Liver (tissue), 9 donors: ENCODE results near the gene CDON. TPM values are rescaled to one million over a fixed set of nuclear protein-coding genes. Genes with fewer than 3 reads are reported as not detected.

Source experiments
- DNase-seq: peaks from one replicate; pipeline ENCODE4 v3.0.0-alpha.2; 2017; ENCODE audit warnings: low spot score
- H3K27ac ChIP-seq, 2 donors: one replicate each; pipeline ENCODE4 v1.7.0; 2013; ENCODE audit warnings: inconsistent platforms in 2 of 2, low read length in 2 of 2, control low read depth in 1 of 2, low read depth in 1 of 2, mild to moderate bottlenecking in 1 of 2
- H3K27me3 ChIP-seq, 4 donors: one replicate each; pipeline versions ENCODE4 v1.6.1 to v1.7.0; 2013; ENCODE audit warnings: low read length in 3 of 4, inconsistent platforms in 1 of 4, mild to moderate bottlenecking in 1 of 4, moderate library complexity in 1 of 4; ENCODE audit not compliant: control insufficient read depth in 4 of 4, insufficient read depth in 4 of 4
- H3K36me3 ChIP-seq, 4 donors: one replicate each; pipeline versions ENCODE4 v1.6.1 to v1.7.0; 2013; ENCODE audit warnings: low read length in 3 of 4, mild to moderate bottlenecking in 3 of 4, low read depth in 1 of 4, moderate library complexity in 1 of 4; ENCODE audit not compliant: control insufficient read depth in 4 of 4, insufficient read depth in 3 of 4
- H3K4me1 ChIP-seq, 4 donors: one replicate each; pipeline versions ENCODE4 v1.6.1 to v1.7.0; 2013; ENCODE audit warnings: low read length in 3 of 4, mild to moderate bottlenecking in 3 of 4, moderate library complexity in 1 of 4; ENCODE audit not compliant: control insufficient read depth in 4 of 4, insufficient read depth in 4 of 4
- H3K4me3 ChIP-seq, 3 donors: one replicate each; pipeline versions ENCODE4 v1.6.1 to v1.7.0; 2013; ENCODE audit warnings: low read length in 3 of 3, control low read depth in 1 of 3, low read depth in 1 of 3, mild to moderate bottlenecking in 1 of 3
- H3K9ac ChIP-seq, 2 donors: one replicate each; pipeline ENCODE4 v1.7.0; 2013; ENCODE audit warnings: low read length in 2 of 2, mild to moderate bottlenecking in 2 of 2, moderate library complexity in 2 of 2, control low read depth in 1 of 2, low read depth in 1 of 2
- H3K9me3 ChIP-seq, 4 donors: one replicate each; pipeline versions ENCODE4 v1.6.1 to v1.7.0; 2013; ENCODE audit warnings: low read length in 3 of 4; ENCODE audit not compliant: control insufficient read depth in 4 of 4
- EGR1 ChIP-seq, 2 donors: IDR thresholded peaks; 2 replicates each; pipeline ENCODE4 v1.6.1; 2016 to 2018; ENCODE audit warnings: antibody characterized with exemption in 2 of 2, low read depth in 2 of 2
- FOXA1 ChIP-seq: IDR thresholded peaks from 2 replicates; pipeline ENCODE4 v1.6.1; 2016; ENCODE audit warnings: antibody characterized with exemption
- FOXA2 ChIP-seq: IDR thresholded peaks from 2 replicates; pipeline ENCODE4 v1.6.1; 2016; ENCODE audit warnings: antibody characterized with exemption
- GABPA ChIP-seq, 2 donors: IDR thresholded peaks in 1 of 2; conservative IDR thresholded peaks in 1 of 2; 2 replicates each; pipeline ENCODE4 v1.6.1; 2016; ENCODE audit warnings: antibody characterized with exemption in 2 of 2, mild to moderate bottlenecking in 1 of 2, moderate library complexity in 1 of 2
- HNF4A ChIP-seq, 2 donors: conservative IDR thresholded peaks; 2 replicates each; pipeline ENCODE4 v1.6.1; 2016; ENCODE audit warnings: antibody characterized with exemption in 2 of 2, mild to moderate bottlenecking in 2 of 2
- HNF4G ChIP-seq: IDR thresholded peaks from 2 replicates; pipeline ENCODE4 v1.6.1; 2016; ENCODE audit warnings: antibody characterized with exemption
- JUND ChIP-seq, 2 donors: IDR thresholded peaks; 2 replicates each; pipeline ENCODE4 v1.6.1; 2016; ENCODE audit warnings: antibody characterized with exemption in 2 of 2
- NR2F2 ChIP-seq: IDR thresholded peaks from 2 replicates; pipeline ENCODE4 v1.6.1; 2016; ENCODE audit warnings: antibody characterized with exemption
- RAD21 ChIP-seq, 2 donors: IDR thresholded peaks; 2 replicates each; pipeline ENCODE4 v1.6.1; 2016; ENCODE audit warnings: antibody characterized with exemption in 2 of 2, mild to moderate bottlenecking in 2 of 2
- RXRA ChIP-seq, 2 donors: IDR thresholded peaks; 2 replicates each; pipeline ENCODE4 v1.6.1; 2017 to 2018; ENCODE audit warnings: antibody characterized with exemption in 2 of 2, mild to moderate bottlenecking in 1 of 2
- SP1 ChIP-seq: IDR thresholded peaks from 2 replicates; pipeline ENCODE4 v1.6.1; 2018; ENCODE audit warnings: antibody characterized with exemption, mild to moderate bottlenecking
- YY1 ChIP-seq: IDR thresholded peaks from 2 replicates; pipeline ENCODE4 v1.6.1; 2016; ENCODE audit warnings: antibody characterized with exemption, mild to moderate bottlenecking
- WGBS: extraction: QIAGEN DNeasy Blood & Tissue Kit; methylation state at CpG from one replicate; pipeline ENCODE4 v1.1.7; 2013; 5-methylcytosine and 5-hydroxymethylcytosine counted together
- polyA plus RNA-seq, 2 donors: library from polyadenylated mRNA; stranded (reverse) in 1 of 2; unstranded in 1 of 2; fragments of 200-250 nt in 1 of 2; fragments of >200 nt in 1 of 2; fragmentation: Nextera tagmentation in 1 of 2; extraction: Ambion mirVana in 1 of 2; gene quantifications; one replicate each; pipeline versions ENCODE4 v1.2.1 to v1.2.3, GENCODE V29; 2013 to 2015
- total RNA-seq, 2 donors: library from RNA; depleted of rRNA; stranded (reverse); fragments of >200 nt; gene quantifications; one replicate each; pipeline ENCODE4 v1.2.3, GENCODE V29; 2014
- TF ChIP-seq, protein P1 (sequence below): fragments of 150-350 bp; IDR thresholded peaks from 2 replicates; pipeline ENCODE4 v1.5.1; 2017; ENCODE audit warnings: improper control_type of control experiment, low read depth, low read length; ENCODE audit not compliant: missing input control
- TF ChIP-seq, protein P2 (sequence below): IDR thresholded peaks from 2 replicates; pipeline ENCODE4 v1.6.1; 2016; ENCODE audit warnings: antibody characterized with exemption
- TF ChIP-seq, protein P3 (sequence below): IDR thresholded peaks from 2 replicates; pipeline ENCODE4 v1.6.1; 2016; ENCODE audit warnings: antibody characterized with exemption
- TF ChIP-seq, protein P4 (sequence below): IDR thresholded peaks from 2 replicates; pipeline ENCODE4 v1.6.1; 2016; ENCODE audit warnings: antibody characterized with exemption
- donor health status: healthy.
- donor health status: healthy.
- donor health status: healthy.
- donor health status: healthy.
- donor health status: healthy.

Gene CDON
- total and polyA plus RNA-seq, 4 donors: 0.69 to 7.4 (median 3.9) TPM

DNA sequence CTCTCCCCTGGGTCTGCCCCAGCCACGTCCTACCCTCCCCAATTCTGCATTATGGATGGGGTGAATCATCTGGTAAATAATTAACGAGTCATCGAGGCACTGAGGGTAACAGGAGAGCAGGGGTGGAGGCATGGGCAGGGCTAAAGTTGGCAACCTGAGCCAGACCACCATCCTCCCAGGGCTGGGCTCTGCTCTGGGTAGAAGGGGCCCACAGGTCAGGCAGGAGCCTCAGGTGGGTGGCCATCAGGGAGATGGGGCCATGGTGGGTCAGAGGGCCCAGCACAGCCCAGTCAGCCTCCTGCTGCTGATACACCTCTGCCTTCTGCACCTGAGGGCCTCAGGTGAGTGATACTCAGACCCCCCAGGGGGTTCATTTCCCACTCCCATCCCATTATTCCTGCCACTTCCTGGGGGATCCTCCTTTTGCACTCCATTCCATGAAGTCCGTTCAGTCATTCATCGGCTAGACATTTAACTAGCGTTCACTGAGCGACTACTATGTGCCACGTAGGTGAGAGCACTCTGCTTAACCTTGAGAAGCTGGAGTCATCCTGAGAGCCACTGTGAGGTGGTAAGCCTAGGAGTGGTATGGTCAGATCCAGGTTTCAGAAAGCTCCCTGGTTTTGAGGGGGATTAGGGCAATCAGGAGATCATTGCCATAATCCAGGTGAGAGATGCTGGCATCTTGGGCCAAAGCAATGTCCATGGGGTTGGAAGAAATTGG lies 116.7 kb downstream of the CDON start, which contains the start of gene VSIG10L2:
VSIG10L2 (plus strand) TSS at position 248 of the 724 bp plus-strand sequence; CDS start at position 260, 12 bp downstream.
- peak; percentile 16 for DNase-seq

DNA sequence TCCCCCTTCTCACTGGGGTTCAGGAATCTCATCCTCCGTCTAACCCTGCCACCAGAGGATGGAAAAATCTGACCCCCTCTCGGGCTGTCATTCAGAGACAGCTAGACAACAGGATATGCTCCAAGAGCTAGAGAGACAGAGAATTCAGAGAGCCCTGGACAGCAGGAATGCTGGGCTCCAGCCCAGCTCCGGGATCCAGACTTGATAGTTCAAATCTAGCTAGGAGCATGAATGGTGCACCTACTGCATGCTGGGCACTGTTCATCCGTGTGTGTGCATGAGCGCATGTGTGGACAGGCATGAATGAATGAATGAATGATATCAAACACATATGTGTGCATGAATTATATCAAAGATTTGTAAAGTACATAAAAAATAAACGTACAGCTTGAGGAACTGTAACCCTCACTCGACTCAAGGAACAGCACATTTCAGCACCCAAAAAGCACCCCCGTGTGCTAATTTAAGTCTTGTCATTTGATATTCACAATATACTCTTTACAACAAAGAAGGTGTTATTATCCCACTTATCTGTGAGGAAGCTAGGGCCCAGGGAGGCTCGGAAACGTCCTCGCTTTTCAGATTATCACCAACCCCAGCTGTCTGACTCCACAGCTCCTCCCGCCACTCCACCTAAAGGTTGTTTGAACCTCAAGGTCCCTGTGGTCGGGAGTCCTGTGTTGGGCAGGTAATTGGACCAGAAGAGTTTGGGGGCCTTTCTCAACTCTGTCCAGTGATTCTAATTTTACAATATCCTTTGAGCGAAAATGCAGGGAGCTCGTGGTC lies 117.5 kb downstream of the CDON start:
- peak; percentile 27 for DNase-seq
- Histone ChIP-seq H3K27ac (no peak overlapping the region), H3K4me3 (no peak overlapping the region), H3K4me1 (peaks cover 0 to 5% (median 1%) of the 10 kb centered on the region in 4 donors), H3K9ac (no peak overlapping the region), H3K27me3 (no peaks in the 10 kb centered on the region), H3K36me3 (no peaks in the 10 kb centered on the region), H3K9me3 (no peaks in the 10 kb centered on the region)
- 77% methylated on average over 15 of the region's 15 CpGs for WGBS
- TF ChIP-seq HNF4A (conservative IDR thresholded peaks at IDR 0.05) (no peak), JUND (IDR thresholded peaks at IDR 0.05) (no peak), HNF4G (no peak), FOXA2 (no peak), YY1 (no peak)
- TF ChIP-seq, protein P1, sequence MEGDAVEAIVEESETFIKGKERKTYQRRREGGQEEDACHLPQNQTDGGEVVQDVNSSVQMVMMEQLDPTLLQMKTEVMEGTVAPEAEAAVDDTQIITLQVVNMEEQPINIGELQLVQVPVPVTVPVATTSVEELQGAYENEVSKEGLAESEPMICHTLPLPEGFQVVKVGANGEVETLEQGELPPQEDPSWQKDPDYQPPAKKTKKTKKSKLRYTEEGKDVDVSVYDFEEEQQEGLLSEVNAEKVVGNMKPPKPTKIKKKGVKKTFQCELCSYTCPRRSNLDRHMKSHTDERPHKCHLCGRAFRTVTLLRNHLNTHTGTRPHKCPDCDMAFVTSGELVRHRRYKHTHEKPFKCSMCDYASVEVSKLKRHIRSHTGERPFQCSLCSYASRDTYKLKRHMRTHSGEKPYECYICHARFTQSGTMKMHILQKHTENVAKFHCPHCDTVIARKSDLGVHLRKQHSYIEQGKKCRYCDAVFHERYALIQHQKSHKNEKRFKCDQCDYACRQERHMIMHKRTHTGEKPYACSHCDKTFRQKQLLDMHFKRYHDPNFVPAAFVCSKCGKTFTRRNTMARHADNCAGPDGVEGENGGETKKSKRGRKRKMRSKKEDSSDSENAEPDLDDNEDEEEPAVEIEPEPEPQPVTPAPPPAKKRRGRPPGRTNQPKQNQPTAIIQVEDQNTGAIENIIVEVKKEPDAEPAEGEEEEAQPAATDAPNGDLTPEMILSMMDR: no peak

More for the DNA sequence above, 116.7 kb downstream of the CDON start, which contains the start of gene VSIG10L2:
- H3K4me3 ChIP-seq: no peak within 1 kb of the TSS
- H3K9ac ChIP-seq: no peak within 1 kb of the TSS
- H3K27me3 ChIP-seq: no peaks in the 10 kb centered on the region
- WGBS: 85% methylated on average over 8 of the region's 8 CpGs
- H3K4me1 ChIP-seq: peaks cover 0 to 5% (median 1%) of the 10 kb centered on the region in 4 donors
- TF ChIP-seq RAD21 (IDR thresholded peaks at IDR 0.05) (no peak), GABPA (IDR thresholded peaks at IDR 0.05 in 1 of 2, conservative IDR thresholded peaks at IDR 0.05 in 1 of 2) (no peak), HNF4G (no peak)
- TF ChIP-seq, protein P2, sequence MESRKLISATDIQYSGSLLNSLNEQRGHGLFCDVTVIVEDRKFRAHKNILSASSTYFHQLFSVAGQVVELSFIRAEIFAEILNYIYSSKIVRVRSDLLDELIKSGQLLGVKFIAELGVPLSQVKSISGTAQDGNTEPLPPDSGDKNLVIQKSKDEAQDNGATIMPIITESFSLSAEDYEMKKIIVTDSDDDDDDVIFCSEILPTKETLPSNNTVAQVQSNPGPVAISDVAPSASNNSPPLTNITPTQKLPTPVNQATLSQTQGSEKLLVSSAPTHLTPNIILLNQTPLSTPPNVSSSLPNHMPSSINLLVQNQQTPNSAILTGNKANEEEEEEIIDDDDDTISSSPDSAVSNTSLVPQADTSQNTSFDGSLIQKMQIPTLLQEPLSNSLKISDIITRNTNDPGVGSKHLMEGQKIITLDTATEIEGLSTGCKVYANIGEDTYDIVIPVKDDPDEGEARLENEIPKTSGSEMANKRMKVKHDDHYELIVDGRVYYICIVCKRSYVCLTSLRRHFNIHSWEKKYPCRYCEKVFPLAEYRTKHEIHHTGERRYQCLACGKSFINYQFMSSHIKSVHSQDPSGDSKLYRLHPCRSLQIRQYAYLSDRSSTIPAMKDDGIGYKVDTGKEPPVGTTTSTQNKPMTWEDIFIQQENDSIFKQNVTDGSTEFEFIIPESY: no peak
- H3K36me3 ChIP-seq: no peaks in the 10 kb centered on the region
- no peak within 1 kb of the TSS for H3K27ac ChIP-seq
- no peaks in the 10 kb centered on the region for H3K9me3 ChIP-seq

DNA sequence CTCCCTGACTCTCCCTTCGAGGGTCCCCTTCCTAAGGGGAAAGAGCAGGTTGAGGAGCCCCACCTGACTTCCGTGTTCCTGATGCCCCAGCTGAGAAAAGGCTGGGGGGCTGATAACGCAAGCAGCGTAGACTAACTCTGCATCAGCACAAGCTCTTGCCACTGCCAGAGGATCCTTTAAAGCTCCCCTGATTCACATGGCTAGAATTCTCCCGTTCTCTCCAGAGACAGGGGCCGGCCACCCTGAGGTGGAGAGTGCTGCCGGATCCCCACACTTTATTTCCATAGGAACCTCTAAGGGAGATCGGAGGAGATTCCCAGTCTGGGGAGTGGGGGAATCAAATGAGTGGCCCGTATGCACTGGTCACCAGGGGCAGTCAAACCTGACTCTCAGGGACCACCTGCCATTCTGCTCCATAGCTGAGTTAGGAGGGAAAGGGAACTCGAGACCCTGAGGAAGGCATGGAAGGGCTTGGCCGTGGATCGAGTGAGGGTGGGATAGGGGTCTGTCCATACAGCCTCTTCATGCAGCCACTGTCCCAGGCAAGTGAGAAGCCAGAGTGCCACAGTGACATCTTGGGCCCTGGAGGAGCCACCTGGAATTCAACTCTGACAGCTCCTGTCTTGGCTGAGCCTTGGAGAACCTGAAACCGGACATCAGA lies 118.2 kb downstream of the CDON start:
- no peak overlapping the region for H3K9ac ChIP-seq
- 86% methylated on average over 13 of the region's 13 CpGs for WGBS
- H3K4me1 ChIP-seq: peaks cover 0 to 5% (median 1%) of the 10 kb centered on the region in 4 donors
- no peaks in the 10 kb centered on the region for H3K36me3 ChIP-seq
- no peaks in the 10 kb centered on the region for H3K27me3 ChIP-seq
- no peak overlapping the region for H3K27ac ChIP-seq
- H3K4me3 ChIP-seq: no peak overlapping the region
- H3K9me3 ChIP-seq: no peaks in the 10 kb centered on the region
- DNase-seq: peak; percentile 23
- TF ChIP-seq, protein P3, sequence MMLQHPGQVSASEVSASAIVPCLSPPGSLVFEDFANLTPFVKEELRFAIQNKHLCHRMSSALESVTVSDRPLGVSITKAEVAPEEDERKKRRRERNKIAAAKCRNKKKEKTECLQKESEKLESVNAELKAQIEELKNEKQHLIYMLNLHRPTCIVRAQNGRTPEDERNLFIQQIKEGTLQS: no peak
- TF ChIP-seq EGR1 (IDR thresholded peaks at IDR 0.05; ENCODE audit: low read depth in 2 of 2): no peak
- TF ChIP-seq, protein P2: no peak
- TF ChIP-seq, protein P4, sequence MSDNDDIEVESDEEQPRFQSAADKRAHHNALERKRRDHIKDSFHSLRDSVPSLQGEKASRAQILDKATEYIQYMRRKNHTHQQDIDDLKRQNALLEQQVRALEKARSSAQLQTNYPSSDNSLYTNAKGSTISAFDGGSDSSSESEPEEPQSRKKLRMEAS: no peak
- TF ChIP-seq HNF4A (conservative IDR thresholded peaks at IDR 0.05): no peak
- TF ChIP-seq YY1: no peak
- TF ChIP-seq NR2F2: no peak
- TF ChIP-seq GABPA (IDR thresholded peaks at IDR 0.05 in 1 of 2, conservative IDR thresholded peaks at IDR 0.05 in 1 of 2): no peak
- no peak for TF ChIP-seq FOXA1
- TF ChIP-seq RXRA (IDR thresholded peaks at IDR 0.05): no peak
- TF ChIP-seq HNF4G: no peak
- TF ChIP-seq SP1: no peak
- no peak for TF ChIP-seq JUND (IDR thresholded peaks at IDR 0.05)
